Measurements from ENCODE around the gene FBXL5. TPM values are rescaled to one million over a fixed set of nuclear protein-coding genes. Genes with fewer than 3 reads are reported as not detected.

The FBXL5 gene
- total RNA-seq, 4 donors from 2014 or later: 100 to 150 (median 134) TPM

- DNase-seq (ENCODE audit: low spot score in 2 of 2): no peak
- Histone ChIP-seq H3K27ac (no peak overlapping the region), H3K4me1 (peaks cover 0 to 14% (median 5%) of the 10 kb centered on the region in 4 donors), H3K27me3 (no peaks in the 10 kb centered on the region), H3K4me3 (no peak overlapping the region), H3K36me3 (peaks cover 0 to 68% (median 0%) of the 10 kb centered on the region in 3 donors), H3K9me3 (no peaks in the 10 kb centered on the region)
- 73 to 85% methylated on average over 2 of the region's 2 CpGs for WGBS, 2 donors
- TF ChIP-seq EP300 (IDR thresholded peaks at IDR 0.05): no peak
- TF ChIP-seq POLR2A (IDR thresholded peaks at IDR 0.05): no peak
Measured at GRCh38 chr4:15557786-15558550, 97.2 kb downstream of the FBXL5 start.

- Histone ChIP-seq H3K36me3 (peaks cover 0 to 68% (median 0%) of the 10 kb centered on the region in 3 donors), H3K27me3 (no peaks in the 10 kb centered on the region), H3K4me3 (no peak overlapping the region), H3K27ac (no peak overlapping the region), H3K4me1 (peaks cover 0 to 3% (median under 1%) of the 10 kb centered on the region in 4 donors), H3K9me3 (no peaks in the 10 kb centered on the region)
- no peak for DNase-seq (ENCODE audit: low spot score in 2 of 2)
- TF ChIP-seq EP300 (IDR thresholded peaks at IDR 0.05): no peak
- TF ChIP-seq CTCF (IDR thresholded peaks at IDR 0.05): no peak
- TF ChIP-seq POLR2A (IDR thresholded peaks at IDR 0.05): no peak
- 93 to 95% methylated on average over 4 of the region's 4 CpGs for WGBS, 2 donors
Measured at GRCh38 chr4:15556511-15557092, 98.6 kb downstream of the FBXL5 start.

Other genes starting within 250 kb of the FBXL5 start
- 10 to 100 TPM in 2 of 4 donors, 1 to 10 TPM in 2; 5.7 to 11.0 (median 8.2) TPM for gene C1QTNF7, start 227.3 kb downstream of the FBXL5 start, total RNA-seq
- 10 to 100 TPM; 29.5 to 47.9 (median 38.4) TPM for gene CC2D2A, start 185.5 kb downstream of the FBXL5 start, total RNA-seq
- gene FAM200B, start 26.5 kb upstream of the FBXL5 start, total RNA-seq: 10 to 100 TPM; 29.4 to 68.8 (median 56.0) TPM
- 10 to 100 TPM in 3 of 4 donors, 1 to 10 TPM in 1; 7.3 to 21.0 (median 11.9) TPM for gene BST1, start 47.7 kb upstream of the FBXL5 start, total RNA-seq
- 10 to 100 TPM in 1 of 4 donors, 1 to 10 TPM in 3; 3.0 to 12.1 (median 6.7) TPM for gene CD38, start 123.0 kb upstream of the FBXL5 start, total RNA-seq